HL-60 (cell line): ENCODE measurements around the gene S100A6.

Experiments
- DNase-seq, 2 experiments: peaks; one replicate each; pipeline ENCODE4 v3.0.0-alpha.2; 2010 to 2020; ENCODE audit warnings: low read depth in 1 of 2, low spot score in 1 of 2
- H3K27ac ChIP-seq: fragments of 250-450 bp; sonication (Bioruptor Pico); replicated peaks from 2 replicates; pipeline ENCODE4 v1.5.1; 2020; ENCODE audit warnings: mild to moderate bottlenecking, moderate library complexity
- H3K27me3 ChIP-seq: fragments of 250-450 bp; sonication (Bioruptor Pico); 2 replicates; pipeline ENCODE4 v1.5.1; 2021; ENCODE audit warnings: mild to moderate bottlenecking, moderate library complexity; ENCODE audit not compliant: insufficient read depth, poor library complexity, severe bottlenecking
- H3K4me3 ChIP-seq: replicated peaks from 2 replicates; pipeline ENCODE4 v1.5.1; 2011; ENCODE audit warnings: mild to moderate bottlenecking, control low read depth, low read length; ENCODE audit not compliant: insufficient read depth
- GABPA ChIP-seq: IDR thresholded peaks from 2 replicates; pipeline ENCODE4 v1.6.1; 2012; ENCODE audit warnings: low read depth
- POLR2AphosphoS5 ChIP-seq: IDR thresholded peaks from 2 replicates; pipeline ENCODE4 v1.6.1; 2012; ENCODE audit warnings: low read depth
- SPI1 ChIP-seq: IDR thresholded peaks from 2 replicates; pipeline ENCODE4 v1.6.1; 2012; ENCODE audit warnings: low read depth, mild to moderate bottlenecking, borderline replicate concordance
- TF ChIP-seq, protein P1 (sequence below): IDR thresholded peaks from one replicate; pipeline ENCODE4 v1.5.1; 2011; ENCODE audit warnings: low read length, control low read depth, inconsistent platforms; ENCODE audit not compliant: insufficient read depth
- TF ChIP-seq, protein P2 (sequence below): IDR thresholded peaks from 2 replicates; pipeline ENCODE4 v1.6.1; 2012; ENCODE audit warnings: low read depth; ENCODE audit not compliant: insufficient replicate concordance

S100A6 gene

GRCh38 chr1:153557877-153558276 is 22.1 kb upstream of the S100A6 start:
- no peak overlapping the region for H3K27ac ChIP-seq
- no peak overlapping the region for H3K4me3 ChIP-seq
- TF ChIP-seq POLR2AphosphoS5 (no peak), GABPA (no peak), SPI1 (no peak)
- TF ChIP-seq, protein P1, sequence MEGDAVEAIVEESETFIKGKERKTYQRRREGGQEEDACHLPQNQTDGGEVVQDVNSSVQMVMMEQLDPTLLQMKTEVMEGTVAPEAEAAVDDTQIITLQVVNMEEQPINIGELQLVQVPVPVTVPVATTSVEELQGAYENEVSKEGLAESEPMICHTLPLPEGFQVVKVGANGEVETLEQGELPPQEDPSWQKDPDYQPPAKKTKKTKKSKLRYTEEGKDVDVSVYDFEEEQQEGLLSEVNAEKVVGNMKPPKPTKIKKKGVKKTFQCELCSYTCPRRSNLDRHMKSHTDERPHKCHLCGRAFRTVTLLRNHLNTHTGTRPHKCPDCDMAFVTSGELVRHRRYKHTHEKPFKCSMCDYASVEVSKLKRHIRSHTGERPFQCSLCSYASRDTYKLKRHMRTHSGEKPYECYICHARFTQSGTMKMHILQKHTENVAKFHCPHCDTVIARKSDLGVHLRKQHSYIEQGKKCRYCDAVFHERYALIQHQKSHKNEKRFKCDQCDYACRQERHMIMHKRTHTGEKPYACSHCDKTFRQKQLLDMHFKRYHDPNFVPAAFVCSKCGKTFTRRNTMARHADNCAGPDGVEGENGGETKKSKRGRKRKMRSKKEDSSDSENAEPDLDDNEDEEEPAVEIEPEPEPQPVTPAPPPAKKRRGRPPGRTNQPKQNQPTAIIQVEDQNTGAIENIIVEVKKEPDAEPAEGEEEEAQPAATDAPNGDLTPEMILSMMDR: no peak
- TF ChIP-seq, protein P2, sequence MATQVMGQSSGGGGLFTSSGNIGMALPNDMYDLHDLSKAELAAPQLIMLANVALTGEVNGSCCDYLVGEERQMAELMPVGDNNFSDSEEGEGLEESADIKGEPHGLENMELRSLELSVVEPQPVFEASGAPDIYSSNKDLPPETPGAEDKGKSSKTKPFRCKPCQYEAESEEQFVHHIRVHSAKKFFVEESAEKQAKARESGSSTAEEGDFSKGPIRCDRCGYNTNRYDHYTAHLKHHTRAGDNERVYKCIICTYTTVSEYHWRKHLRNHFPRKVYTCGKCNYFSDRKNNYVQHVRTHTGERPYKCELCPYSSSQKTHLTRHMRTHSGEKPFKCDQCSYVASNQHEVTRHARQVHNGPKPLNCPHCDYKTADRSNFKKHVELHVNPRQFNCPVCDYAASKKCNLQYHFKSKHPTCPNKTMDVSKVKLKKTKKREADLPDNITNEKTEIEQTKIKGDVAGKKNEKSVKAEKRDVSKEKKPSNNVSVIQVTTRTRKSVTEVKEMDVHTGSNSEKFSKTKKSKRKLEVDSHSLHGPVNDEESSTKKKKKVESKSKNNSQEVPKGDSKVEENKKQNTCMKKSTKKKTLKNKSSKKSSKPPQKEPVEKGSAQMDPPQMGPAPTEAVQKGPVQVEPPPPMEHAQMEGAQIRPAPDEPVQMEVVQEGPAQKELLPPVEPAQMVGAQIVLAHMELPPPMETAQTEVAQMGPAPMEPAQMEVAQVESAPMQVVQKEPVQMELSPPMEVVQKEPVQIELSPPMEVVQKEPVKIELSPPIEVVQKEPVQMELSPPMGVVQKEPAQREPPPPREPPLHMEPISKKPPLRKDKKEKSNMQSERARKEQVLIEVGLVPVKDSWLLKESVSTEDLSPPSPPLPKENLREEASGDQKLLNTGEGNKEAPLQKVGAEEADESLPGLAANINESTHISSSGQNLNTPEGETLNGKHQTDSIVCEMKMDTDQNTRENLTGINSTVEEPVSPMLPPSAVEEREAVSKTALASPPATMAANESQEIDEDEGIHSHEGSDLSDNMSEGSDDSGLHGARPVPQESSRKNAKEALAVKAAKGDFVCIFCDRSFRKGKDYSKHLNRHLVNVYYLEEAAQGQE: no peak
- no peak for DNase-seq
- H3K27me3 ChIP-seq: no peaks in the 10 kb centered on the region

DNA sequence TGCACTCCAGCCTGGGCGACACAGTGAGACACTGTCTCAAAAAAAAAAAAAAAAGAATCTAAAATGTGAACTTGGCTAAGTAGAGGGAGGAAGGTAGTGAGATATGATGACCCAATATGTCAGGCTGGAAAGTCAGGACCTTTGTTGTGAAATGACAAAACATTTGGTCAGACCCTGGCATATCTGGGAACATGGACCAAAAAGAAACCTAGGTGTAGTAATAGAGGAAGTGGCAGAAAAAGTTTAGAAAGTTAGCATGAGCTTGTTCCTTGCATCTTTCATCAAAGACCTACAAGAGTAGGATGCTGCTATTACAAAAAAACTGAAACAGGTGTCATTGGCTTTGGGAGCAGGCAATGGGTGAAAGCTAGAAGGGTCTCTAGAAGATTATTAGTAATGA is 20.6 kb upstream of the S100A6 start:
- H3K4me3 ChIP-seq: no peak overlapping the region
- no peak for DNase-seq
- H3K27ac ChIP-seq: no peak overlapping the region
- H3K27me3 ChIP-seq: no peaks in the 10 kb centered on the region
- TF ChIP-seq SPI1: peak; percentile 80
- TF ChIP-seq, protein P2: no peak

DNA sequence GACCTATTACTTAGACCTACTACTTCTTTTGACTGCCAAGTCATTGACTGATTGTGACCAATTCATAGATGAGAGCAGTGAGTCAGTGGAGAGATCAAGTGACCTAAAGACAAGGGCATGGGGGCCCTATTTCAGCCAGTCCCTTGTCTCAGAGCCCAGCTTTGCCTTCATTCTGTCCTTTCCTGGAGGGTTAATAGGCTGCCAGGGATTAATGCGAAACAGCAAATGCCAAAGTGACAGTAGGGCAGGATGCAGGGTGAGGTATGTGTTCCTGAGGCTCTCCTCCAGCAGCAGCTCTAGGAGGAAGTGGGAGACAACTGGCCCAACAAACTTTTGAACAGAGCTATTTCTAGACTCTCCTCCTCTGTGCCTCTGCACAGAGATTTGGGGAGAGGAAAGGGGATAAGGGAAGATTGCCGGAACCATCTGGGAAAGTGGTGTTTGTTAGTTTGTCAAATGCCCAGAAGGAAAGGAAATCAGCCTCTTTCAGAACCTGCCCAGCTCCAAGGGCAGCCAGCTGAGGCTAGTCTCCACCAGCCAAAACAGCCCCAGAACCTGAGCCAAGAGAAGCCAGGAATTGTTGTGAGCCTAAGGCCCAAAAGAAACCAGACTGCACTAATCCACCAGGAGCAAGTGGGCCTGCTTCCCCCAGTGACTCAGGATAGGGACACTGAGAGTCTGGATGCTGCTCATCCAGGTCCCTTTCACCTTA is 18.2 kb upstream of the S100A6 start:
- no peaks in the 10 kb centered on the region for H3K27me3 ChIP-seq
- peak; percentile 76; the same call in 1 of the 2 replicates for TF ChIP-seq SPI1
- TF ChIP-seq, protein P1: no peak
- no peak for DNase-seq
- no peak overlapping the region for H3K4me3 ChIP-seq
- no peak overlapping the region for H3K27ac ChIP-seq

GRCh38 chr1:153553096-153553495 is 17.3 kb upstream of the S100A6 start:
- H3K27ac ChIP-seq: no peak overlapping the region
- no peaks in the 10 kb centered on the region for H3K27me3 ChIP-seq
- no peak overlapping the region for H3K4me3 ChIP-seq
- TF ChIP-seq SPI1: no peak
- TF ChIP-seq, protein P1: no peak
- TF ChIP-seq, protein P2: no peak
- no peak for TF ChIP-seq GABPA
- no peak for TF ChIP-seq POLR2AphosphoS5
- no peak for DNase-seq
